ENCODE measurements around the gene ID3. TPM values are rescaled to one million over a fixed set of nuclear protein-coding genes. Genes with fewer than 3 reads are reported as not detected.

ID3 gene
- total and polyA plus RNA-seq, 9 of the 15 experiments (the other 6 are each of a cell fraction or from before 2014, with no cell fraction given) = 6.8 to 59.8 (median 23.5) TPM

DNA sequence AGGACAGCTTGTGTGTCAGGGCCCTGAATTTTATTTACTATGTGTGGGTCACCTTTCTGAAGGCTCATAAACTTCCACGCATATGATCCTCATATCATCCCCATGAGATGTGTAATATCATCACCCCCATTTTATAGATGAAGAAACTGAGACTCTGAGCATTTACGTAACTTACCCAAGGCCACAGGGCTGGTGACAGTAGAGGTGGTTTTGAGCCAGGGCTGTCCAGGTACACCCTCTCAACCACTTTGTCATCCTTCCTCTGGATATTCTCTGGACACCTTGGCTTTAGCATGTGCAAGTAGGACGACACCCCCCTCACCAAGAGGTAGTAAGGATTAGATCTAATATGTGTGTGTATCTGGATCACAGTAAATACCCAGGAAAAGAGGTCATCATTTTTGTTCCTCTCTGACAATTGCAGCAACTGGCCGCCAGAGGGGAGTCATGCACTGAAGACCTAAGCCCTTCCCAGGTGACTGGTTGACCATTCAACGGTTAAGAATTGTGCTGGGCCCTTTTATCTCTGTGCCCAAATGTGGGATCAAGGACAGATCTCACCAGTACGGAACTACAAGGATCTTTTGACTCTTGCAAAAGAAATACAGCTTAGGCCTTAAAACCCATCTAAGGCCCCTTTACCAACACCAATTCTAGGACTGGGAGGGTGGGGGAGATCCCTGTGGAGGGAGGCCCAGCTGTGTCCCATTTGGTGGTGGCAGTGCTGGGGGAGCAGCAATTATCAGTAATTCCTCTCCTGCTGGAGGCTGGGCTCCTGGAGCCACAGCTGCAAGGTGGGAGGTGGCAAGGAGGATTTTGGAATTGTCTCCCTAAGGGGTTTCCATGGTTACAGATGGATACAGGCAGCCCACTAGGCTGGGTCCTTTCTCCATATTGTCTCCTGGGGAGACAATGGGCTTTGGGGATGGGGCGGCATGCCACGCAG is 14.6 kb downstream of the ID3 start (continued):
- TF ChIP-seq SIN3B (IDR thresholded peaks at IDR 0.05; ENCODE audit: low read depth) (peak; percentile 49; the same call in 1 of the 2 replicates), ZNF347 (CRISPR knock-in tag; IDR thresholded peaks at IDR 0.05; ENCODE audit: low read depth) (no peak), SOX6 (IDR thresholded peaks at IDR 0.05) (peak; percentile 19; the same call in 1 of the 2 replicates), KLF6 (CRISPR knock-in tag; IDR thresholded peaks at IDR 0.05; ENCODE audit: borderline replicate concordance) (no peak), FOXP1 (CRISPR knock-in tag; IDR thresholded peaks at IDR 0.05) (no peak), ERF (CRISPR knock-in tag; IDR thresholded peaks at IDR 0.05) (no peak), CC2D1A (IDR thresholded peaks at IDR 0.05) (peak; percentile 94), ARID2 (IDR thresholded peaks at IDR 0.05) (peak; percentile 97), ASH1L (IDR thresholded peaks at IDR 0.05; ENCODE audit: borderline replicate concordance, low read depth, partially characterized antibody) (no peak), ZFPM2 (CRISPR knock-in tag; IDR thresholded peaks at IDR 0.05) (no peak), RFX1 (IDR thresholded peaks at IDR 0.05) (peak; percentile 91), DLX4 (CRISPR knock-in tag; IDR thresholded peaks at IDR 0.05) (no peak), ZHX1 (conservative IDR thresholded peaks at IDR 0.05; ENCODE audit: low read length) (no peak), ZNF24 (IDR thresholded peaks at IDR 0.05) (peak; percentile 43; the same call in 1 of the 2 replicates), GATA2 (CRISPR knock-in tag; IDR thresholded peaks at IDR 0.05) (peak; percentile 4; the same call in 1 of the 2 replicates)
- TF ChIP-seq, protein P1, sequence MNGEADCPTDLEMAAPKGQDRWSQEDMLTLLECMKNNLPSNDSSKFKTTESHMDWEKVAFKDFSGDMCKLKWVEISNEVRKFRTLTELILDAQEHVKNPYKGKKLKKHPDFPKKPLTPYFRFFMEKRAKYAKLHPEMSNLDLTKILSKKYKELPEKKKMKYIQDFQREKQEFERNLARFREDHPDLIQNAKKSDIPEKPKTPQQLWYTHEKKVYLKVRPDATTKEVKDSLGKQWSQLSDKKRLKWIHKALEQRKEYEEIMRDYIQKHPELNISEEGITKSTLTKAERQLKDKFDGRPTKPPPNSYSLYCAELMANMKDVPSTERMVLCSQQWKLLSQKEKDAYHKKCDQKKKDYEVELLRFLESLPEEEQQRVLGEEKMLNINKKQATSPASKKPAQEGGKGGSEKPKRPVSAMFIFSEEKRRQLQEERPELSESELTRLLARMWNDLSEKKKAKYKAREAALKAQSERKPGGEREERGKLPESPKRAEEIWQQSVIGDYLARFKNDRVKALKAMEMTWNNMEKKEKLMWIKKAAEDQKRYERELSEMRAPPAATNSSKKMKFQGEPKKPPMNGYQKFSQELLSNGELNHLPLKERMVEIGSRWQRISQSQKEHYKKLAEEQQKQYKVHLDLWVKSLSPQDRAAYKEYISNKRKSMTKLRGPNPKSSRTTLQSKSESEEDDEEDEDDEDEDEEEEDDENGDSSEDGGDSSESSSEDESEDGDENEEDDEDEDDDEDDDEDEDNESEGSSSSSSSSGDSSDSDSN (IDR thresholded peaks at IDR 0.05; ENCODE audit: borderline replicate concordance in 1 of 2, low read depth in 2 of 2, low read length in 2 of 2) = peak in 1 of 2 experiments; percentile 56; a peak in 1 of 4 replicates
- TF ChIP-seq, protein P2, sequence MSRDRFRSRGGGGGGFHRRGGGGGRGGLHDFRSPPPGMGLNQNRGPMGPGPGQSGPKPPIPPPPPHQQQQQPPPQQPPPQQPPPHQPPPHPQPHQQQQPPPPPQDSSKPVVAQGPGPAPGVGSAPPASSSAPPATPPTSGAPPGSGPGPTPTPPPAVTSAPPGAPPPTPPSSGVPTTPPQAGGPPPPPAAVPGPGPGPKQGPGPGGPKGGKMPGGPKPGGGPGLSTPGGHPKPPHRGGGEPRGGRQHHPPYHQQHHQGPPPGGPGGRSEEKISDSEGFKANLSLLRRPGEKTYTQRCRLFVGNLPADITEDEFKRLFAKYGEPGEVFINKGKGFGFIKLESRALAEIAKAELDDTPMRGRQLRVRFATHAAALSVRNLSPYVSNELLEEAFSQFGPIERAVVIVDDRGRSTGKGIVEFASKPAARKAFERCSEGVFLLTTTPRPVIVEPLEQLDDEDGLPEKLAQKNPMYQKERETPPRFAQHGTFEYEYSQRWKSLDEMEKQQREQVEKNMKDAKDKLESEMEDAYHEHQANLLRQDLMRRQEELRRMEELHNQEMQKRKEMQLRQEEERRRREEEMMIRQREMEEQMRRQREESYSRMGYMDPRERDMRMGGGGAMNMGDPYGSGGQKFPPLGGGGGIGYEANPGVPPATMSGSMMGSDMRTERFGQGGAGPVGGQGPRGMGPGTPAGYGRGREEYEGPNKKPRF (IDR thresholded peaks at IDR 0.05; ENCODE audit: low read depth, low read length) = no peak
- TF ChIP-seq, protein P3, sequence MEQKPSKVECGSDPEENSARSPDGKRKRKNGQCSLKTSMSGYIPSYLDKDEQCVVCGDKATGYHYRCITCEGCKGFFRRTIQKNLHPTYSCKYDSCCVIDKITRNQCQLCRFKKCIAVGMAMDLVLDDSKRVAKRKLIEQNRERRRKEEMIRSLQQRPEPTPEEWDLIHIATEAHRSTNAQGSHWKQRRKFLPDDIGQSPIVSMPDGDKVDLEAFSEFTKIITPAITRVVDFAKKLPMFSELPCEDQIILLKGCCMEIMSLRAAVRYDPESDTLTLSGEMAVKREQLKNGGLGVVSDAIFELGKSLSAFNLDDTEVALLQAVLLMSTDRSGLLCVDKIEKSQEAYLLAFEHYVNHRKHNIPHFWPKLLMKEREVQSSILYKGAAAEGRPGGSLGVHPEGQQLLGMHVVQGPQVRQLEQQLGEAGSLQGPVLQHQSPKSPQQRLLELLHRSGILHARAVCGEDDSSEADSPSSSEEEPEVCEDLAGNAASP (IDR thresholded peaks at IDR 0.05) = no peak
